Right cardiac atrium (tissue), 5 donors: ENCODE data around the gene LPA. TPM values are rescaled to one million over a fixed set of nuclear protein-coding genes. Genes with fewer than 3 reads are reported as not detected.
"Not testable (repeated sequence)": the region's sequence is repeated elsewhere in the genome, so short reads cannot be mapped to it uniquely, and the experiment has no call there.

Source experiments
- ATAC-seq, 2 donors: fragments of 200-7000 bp; cut with Tn5 transposase; one replicate each; pipeline versions ENCODE4 v1.8.0 to v1.9.1; 2020; ENCODE audit warnings: moderate library complexity in 2 of 2, mild to moderate bottlenecking in 1 of 2
- DNase-seq, 3 donors: peaks; one replicate each; pipeline ENCODE4 v3.0.0-alpha.2; 2020
- H3K27ac ChIP-seq: one replicate; pipeline ENCODE4 v1.5.1; 2013; ENCODE audit warnings: mild to moderate bottlenecking, low read length, control low read depth, moderate library complexity
- H3K27me3 ChIP-seq: one replicate; pipeline ENCODE4 v1.6.1; 2013; ENCODE audit not compliant: control insufficient read depth, insufficient read depth
- H3K4me1 ChIP-seq: one replicate; pipeline ENCODE4 v1.6.1; 2013; ENCODE audit warnings: low read length; ENCODE audit not compliant: control insufficient read depth, insufficient read depth
- H3K4me3 ChIP-seq: one replicate; pipeline ENCODE4 v1.5.1; 2013; ENCODE audit warnings: low read length, control low read depth
- H3K9me3 ChIP-seq: one replicate; pipeline ENCODE4 v1.6.1; 2013; ENCODE audit warnings: low read length; ENCODE audit not compliant: control insufficient read depth
- WGBS: extraction: QIAGEN DNeasy Blood & Tissue Kit; methylation state at CpG from one replicate; pipeline ENCODE4 v1.1.7; 2013; 5-methylcytosine and 5-hydroxymethylcytosine counted together
- intact Hi-C, 4 donors: fragments of 100-400 bp; cut with DNase I; formaldehyde crosslinking; loops; one replicate each; pipeline versions ENCODE4 v1.11.0 to v1.14.0; 2022 to 2023
- polyA plus RNA-seq: library from polyadenylated mRNA; stranded (reverse); fragments of 200-250 nt; gene quantifications from one replicate; pipeline ENCODE4 v1.2.3, GENCODE V29; 2013
- total RNA-seq, 4 donors: library from RNA; stranded (reverse); fragmentation: NEBNext Ultra II Directional; extraction: Animal tissue kit (Norgen Biotek cat#: 25700); gene quantifications; one replicate each; pipeline ENCODE4 v1.2.1, GENCODE V29; 2021
- donor health status: healthy with polysubstance abuse.
- donor health status: DM: no; HTN: yes; CAD: no.
- donor health status: DM: no; HTN: no; CAD: no.
- donor health status: DM: no; HTN: yes; CAD: no; lungs with severe emphysema.
- donor health status: DM: yes; HTN: yes; CAD: no.

Gene LPA
- total and polyA plus RNA-seq, 5 donors: not detected

GRCh38 chr6:160535270-160535669 lies 128.8 kb downstream of the LPA start:
- Histone ChIP-seq H3K4me3 (no peak overlapping the region), H3K27me3 (no peaks in the 10 kb centered on the region), H3K9me3 (no peaks in the 10 kb centered on the region), H3K27ac (no peak overlapping the region), H3K4me1 (no peaks in the 10 kb centered on the region)
- no peak for ATAC-seq
- intact Hi-C loops: loop anchor here in 2 of 4 donors (2.0 to 10.0 kb wide), 2 partner anchors 78 to 670 kb away; no protein-coding TSS in a partner anchor
- DNase-seq: no peak
- WGBS: 88% methylated on average over 1 of the region's 1 CpG

GRCh38 chr6:160534050-160534696 lies 129.9 kb downstream of the LPA start:
- WGBS: 7% methylated on average over 9 of the region's 9 CpGs
- DNase-seq (peak; percentile 37 to 74 (median 68)), ATAC-seq (peak; percentile 71 to 72)
- H3K4me1 ChIP-seq: no peaks in the 10 kb centered on the region
- no peak overlapping the region for H3K27ac ChIP-seq
- H3K9me3 ChIP-seq: no peaks in the 10 kb centered on the region
- no peak overlapping the region for H3K4me3 ChIP-seq
- H3K27me3 ChIP-seq: no peaks in the 10 kb centered on the region
- intact Hi-C loops: loop anchor here in 2 of 4 donors (2.0 to 10.0 kb wide), 2 partner anchors 77 to 669 kb away; no protein-coding TSS in a partner anchor

GRCh38 chr6:160532315-160532714 lies 131.8 kb downstream of the LPA start:
- no peak for DNase-seq
- intact Hi-C loops: loop anchor here in 1 of 4 donors (10.0 kb wide), 1 partner anchor 668 kb away; no protein-coding TSS in a partner anchor
- no peaks in the 10 kb centered on the region for H3K9me3 ChIP-seq
- no peaks in the 10 kb centered on the region for H3K27me3 ChIP-seq
- 63% methylated on average over 4 of the region's 4 CpGs for WGBS
- H3K4me1 ChIP-seq: no peaks in the 10 kb centered on the region
- no peak overlapping the region for H3K27ac ChIP-seq
- no peak for ATAC-seq
- no peak overlapping the region for H3K4me3 ChIP-seq

- intact Hi-C loops: loop anchor here in 1 of 4 donors (10.0 kb wide), 1 partner anchor 667 kb away; no protein-coding TSS in a partner anchor
- no peaks in the 10 kb centered on the region for H3K9me3 ChIP-seq
- no peak overlapping the region for H3K27ac ChIP-seq
- no peak overlapping the region for H3K4me3 ChIP-seq
- WGBS: 68% methylated on average over 2 of the region's 2 CpGs
- no peaks in the 10 kb centered on the region for H3K4me1 ChIP-seq
- ATAC-seq (no peak), DNase-seq (no peak)
- H3K27me3 ChIP-seq: no peaks in the 10 kb centered on the region
Measured at GRCh38 chr6:160531826-160532225, 132.2 kb downstream of the LPA start.

GRCh38 chr6:160529524-160529923 lies 134.6 kb downstream of the LPA start:
- H3K4me3 ChIP-seq, H3K27ac ChIP-seq, DNase-seq, ATAC-seq, H3K9me3 ChIP-seq, intact Hi-C loops, H3K27me3 ChIP-seq, H3K4me1 ChIP-seq: not testable (repeated sequence)
- WGBS: 89% methylated on average over 5 of the region's 5 CpGs

- Histone ChIP-seq H3K4me3 (no peak overlapping the region), H3K9me3 (no peaks in the 10 kb centered on the region), H3K4me1 (no peaks in the 10 kb centered on the region), H3K27me3 (no peaks in the 10 kb centered on the region), H3K27ac (no peak overlapping the region)
- DNase-seq (no peak), ATAC-seq (no peak)
- intact Hi-C loops: no loop called here
- WGBS: 94% methylated on average over 5 of the region's 5 CpGs
Measured at GRCh38 chr6:160523223-160523622, 140.9 kb downstream of the LPA start.

- ATAC-seq: peak; percentile 96 to 97
- Histone ChIP-seq H3K9me3 (no peaks in the 10 kb centered on the region), H3K27me3 (no peaks in the 10 kb centered on the region), H3K4me3 (peak overlapping the region; percentile 81), H3K4me1 (no peaks in the 10 kb centered on the region), H3K27ac (peak overlapping the region; percentile 68)
- intact Hi-C loops: no loop called here
- DNase-seq: peak; percentile 74 to 90 (median 90)
- WGBS: under 1% methylated on average over 73 of the region's 73 CpGs
Measured at GRCh38 chr6:160520043-160520904, 143.8 kb downstream of the LPA start.

GRCh38 chr6:160519603-160520042 lies 144.5 kb downstream of the LPA start:
- H3K4me1 ChIP-seq: no peaks in the 10 kb centered on the region
- H3K9me3 ChIP-seq: no peaks in the 10 kb centered on the region
- intact Hi-C loops: no loop called here
- H3K4me3 ChIP-seq: peak overlapping the region; percentile 81
- ATAC-seq (peak; percentile 18 to 21), DNase-seq (no peak)
- H3K27me3 ChIP-seq: no peaks in the 10 kb centered on the region
- no peak overlapping the region for H3K27ac ChIP-seq
- WGBS: 27% methylated on average over 8 of the region's 8 CpGs

GRCh38 chr6:160519133-160519532 lies 144.9 kb downstream of the LPA start:
- H3K4me3 ChIP-seq: no peak overlapping the region
- H3K27me3 ChIP-seq: no peaks in the 10 kb centered on the region
- intact Hi-C loops: no loop called here

GRCh38 chr6:160513836-160514235 lies 150.2 kb downstream of the LPA start:
- ATAC-seq: no peak
- WGBS: 70% methylated on average over 3 of the region's 3 CpGs
- no peaks in the 10 kb centered on the region for H3K9me3 ChIP-seq
- H3K4me1 ChIP-seq: no peaks in the 10 kb centered on the region
- no peak for DNase-seq
- no peaks in the 10 kb centered on the region for H3K27me3 ChIP-seq
- no peak overlapping the region for H3K27ac ChIP-seq
- no peak overlapping the region for H3K4me3 ChIP-seq
- intact Hi-C loops: no loop called here

More at GRCh38 chr6:160519133-160519532, 144.9 kb downstream of the LPA start:
- ATAC-seq: no peak
- 72% methylated on average over 4 of the region's 4 CpGs for WGBS
- H3K27ac ChIP-seq: no peak overlapping the region
- H3K4me1 ChIP-seq: no peaks in the 10 kb centered on the region
- no peak for DNase-seq
- H3K9me3 ChIP-seq: no peaks in the 10 kb centered on the region
